ENCODE data around the gene ATP13A3.

DNA sequence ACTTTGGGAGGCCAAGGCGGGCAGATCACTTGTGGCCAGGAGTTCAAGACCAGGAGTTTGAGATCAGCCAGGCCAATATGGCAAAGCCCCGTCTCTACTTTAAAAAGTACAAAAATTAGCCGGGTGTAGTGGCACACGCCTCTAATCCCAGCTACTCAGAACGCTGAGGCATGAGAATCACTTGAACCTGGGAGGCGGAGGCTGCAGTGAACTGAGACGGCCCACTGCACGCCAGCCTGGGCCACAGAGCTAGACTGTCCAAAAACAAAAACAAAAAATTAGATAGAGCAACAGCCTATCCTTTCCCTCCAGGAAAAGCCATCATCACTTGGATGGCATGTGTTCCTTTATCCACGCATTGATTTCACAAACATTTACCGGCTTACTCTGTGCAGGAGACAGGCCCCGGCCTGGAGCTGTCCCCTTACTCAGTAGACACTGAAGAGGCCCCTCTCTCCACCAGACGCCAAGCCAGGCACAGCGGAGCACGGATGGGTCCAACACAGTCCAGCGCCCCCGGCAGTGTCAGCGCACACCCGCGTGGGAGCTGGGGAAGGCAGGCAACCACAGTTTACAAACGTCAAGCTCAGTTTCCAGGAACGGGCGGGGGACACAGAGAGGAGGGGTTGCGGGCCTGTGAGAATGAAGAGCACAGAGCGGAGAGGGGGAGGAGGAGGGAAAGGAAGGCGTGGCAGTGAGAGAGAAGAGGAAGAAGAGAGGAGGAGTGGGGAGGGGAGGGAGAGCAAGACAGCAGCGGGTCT lies 90.8 kb downstream of the ATP13A3 start:
- TF ChIP-seq POLR2A (IDR thresholded peaks at IDR 0.05; ENCODE audit: low read length) (no peak), GATA1 (IDR thresholded peaks at IDR 0.05; ENCODE audit: low read depth, low read length) (no peak)
